Testis (tissue), 3 donors: ENCODE results near the gene FSIP1. TPM values are rescaled to one million over a fixed set of nuclear protein-coding genes. Genes with fewer than 3 reads are reported as not detected.

ENCODE experiments used
- DNase-seq: peaks from one replicate; pipeline ENCODE4 v3.0.0-alpha.2; 2019
- H3K27ac ChIP-seq, 2 donors: fragments of 200-600 bp; sonication (generic); one replicate each; pipeline ENCODE4 v1.5.1; 2019
- H3K27me3 ChIP-seq: fragments of 200-600 bp; sonication (generic); one replicate; pipeline ENCODE4 v1.5.1; 2019
- H3K36me3 ChIP-seq: fragments of 200-600 bp; sonication (generic); one replicate; pipeline ENCODE4 v1.5.1; 2017; ENCODE audit warnings: low read depth; ENCODE audit errors: missing control alignments
- H3K4me1 ChIP-seq: fragments of 200-600 bp; sonication (generic); one replicate; pipeline ENCODE4 v1.5.1; 2019
- H3K4me3 ChIP-seq, 2 donors: fragments of 200-600 bp; sonication (generic); one replicate each; pipeline ENCODE4 v1.5.1; 2017 to 2019
- H3K9me3 ChIP-seq: fragments of 200-600 bp; sonication (generic); one replicate; pipeline ENCODE4 v1.5.1; 2017
- CTCF ChIP-seq, 3 experiments: fragments of 450-650 bp in 2 of 3; fragments of 200-600 bp in 1 of 3; sonication (generic) in 1 of 3; IDR thresholded peaks; one replicate each; pipeline ENCODE4 v1.5.1; 2016 to 2019; ENCODE audit warnings: antibody characterized with exemption in 3 of 3, mild to moderate bottlenecking in 2 of 3, moderate library complexity in 1 of 3
- POLR2A ChIP-seq: fragments of 450-650 bp; IDR thresholded peaks from one replicate; pipeline ENCODE4 v1.6.1; 2017; ENCODE audit warnings: antibody characterized with exemption, mild to moderate bottlenecking, moderate library complexity
- WGBS, 2 donors: methylation state at CpG; one replicate each; pipeline ENCODE4 v1.1.5; 2018; 5-methylcytosine and 5-hydroxymethylcytosine counted together
- intact Hi-C: fragments of 100-400 bp; cut with DNase I; formaldehyde crosslinking; loops from one replicate; pipeline ENCODE4 v1.15.1; 2023; ENCODE audit warnings: low total_unique reads
- polyA plus RNA-seq: library from polyadenylated mRNA; stranded (reverse); fragments of 350-450 nt; fragmentation: Illumina TruSeq; extraction: RNeasy Lipid Tissue Mini Kit (QIAGEN cat#74804); gene quantifications from one replicate; pipeline ENCODE4 v1.2.3, GENCODE V29; 2014; ENCODE audit warnings: low read depth, low replicate concordance; ENCODE audit not compliant: insufficient read depth
- total RNA-seq, 2 donors: library from RNA; depleted of rRNA; stranded (reverse); fragments of >200 nt; gene quantifications; one replicate each; pipeline ENCODE4 v1.2.3, GENCODE V29; 2016

FSIP1 gene
- total and polyA plus RNA-seq, 3 donors from 2014 or later, result 5.8 to 11.2 (median 8.2) TPM

- H3K4me3 ChIP-seq, result no peak overlapping the region
- WGBS, 2 donors, result 89 to 92% methylated on average over 4 of the region's 4 CpGs
- no peaks in the 10 kb centered on the region for H3K9me3 ChIP-seq
- no peaks in the 10 kb centered on the region for H3K27me3 ChIP-seq
- intact Hi-C loops, result loop anchor here (10.0 kb wide), 1 partner anchor 401 kb away; no protein-coding TSS in a partner anchor
- no peak overlapping the region for H3K27ac ChIP-seq
- TF ChIP-seq POLR2A (no peak), CTCF (IDR thresholded peaks at IDR 0.05) (no peak)
- no peaks in the 10 kb centered on the region for H3K36me3 ChIP-seq
- DNase-seq, result no peak
- H3K4me1 ChIP-seq, result peaks cover 5% of the 10 kb centered on the region
Observed at GRCh38 chr15:39585389-39585841, 197.2 kb downstream of the FSIP1 start.

- TF ChIP-seq CTCF (IDR thresholded peaks at IDR 0.05) (no peak), POLR2A (no peak)
- no peaks in the 10 kb centered on the region for H3K36me3 ChIP-seq
- peaks cover 5% of the 10 kb centered on the region for H3K4me1 ChIP-seq
- no peak overlapping the region for H3K27ac ChIP-seq
- intact Hi-C loops, result loop anchor here (10.0 kb wide), 1 partner anchor 400 kb away; no protein-coding TSS in a partner anchor
- H3K27me3 ChIP-seq, result no peaks in the 10 kb centered on the region
- no peak overlapping the region for H3K4me3 ChIP-seq
- H3K9me3 ChIP-seq, result no peaks in the 10 kb centered on the region
- no peak for DNase-seq
- 90 to 94% methylated on average over 3 of the region's 3 CpGs for WGBS, 2 donors
Observed at GRCh38 chr15:39584662-39585388, 197.8 kb downstream of the FSIP1 start.

GRCh38 chr15:39584266-39584659, 198.4 kb downstream of the FSIP1 start:
- intact Hi-C loops, result loop anchor here (10.0 kb wide), 1 partner anchor 399 kb away; no protein-coding TSS in a partner anchor
- Histone ChIP-seq H3K4me1 (peaks cover 5% of the 10 kb centered on the region), H3K27ac (no peak overlapping the region), H3K36me3 (no peaks in the 10 kb centered on the region), H3K9me3 (no peaks in the 10 kb centered on the region), H3K27me3 (no peaks in the 10 kb centered on the region), H3K4me3 (no peak overlapping the region)
- TF ChIP-seq POLR2A (no peak), CTCF (IDR thresholded peaks at IDR 0.05) (no peak)
- WGBS, 2 donors, result 86 to 90% methylated on average over 7 of the region's 7 CpGs
- DNase-seq, result no peak

GRCh38 chr15:39583596-39584265, 198.9 kb downstream of the FSIP1 start:
- H3K9me3 ChIP-seq, result no peaks in the 10 kb centered on the region
- H3K27ac ChIP-seq, result no peak overlapping the region
- WGBS, 2 donors, result 93 to 95% methylated on average over 13 of the region's 13 CpGs
- H3K4me1 ChIP-seq, result peaks cover 5% of the 10 kb centered on the region
- no peak for TF ChIP-seq POLR2A
- TF ChIP-seq CTCF (IDR thresholded peaks at IDR 0.05), result peak in 1 of 3 experiments; percentile 18
- H3K4me3 ChIP-seq, result no peak overlapping the region
- H3K27me3 ChIP-seq, result no peaks in the 10 kb centered on the region
- peak; percentile 43 for DNase-seq
- no peaks in the 10 kb centered on the region for H3K36me3 ChIP-seq
- intact Hi-C loops, result loop anchor here (10.0 kb wide), 1 partner anchor 399 kb away; no protein-coding TSS in a partner anchor
